ENCODE measurements around the gene SPACA9. TPM values are rescaled to one million over a fixed set of nuclear protein-coding genes. Genes with fewer than 3 reads are reported as not detected.

The SPACA9 gene
- polyA plus RNA-seq, 1 experiment: 3.6 TPM

DNA sequence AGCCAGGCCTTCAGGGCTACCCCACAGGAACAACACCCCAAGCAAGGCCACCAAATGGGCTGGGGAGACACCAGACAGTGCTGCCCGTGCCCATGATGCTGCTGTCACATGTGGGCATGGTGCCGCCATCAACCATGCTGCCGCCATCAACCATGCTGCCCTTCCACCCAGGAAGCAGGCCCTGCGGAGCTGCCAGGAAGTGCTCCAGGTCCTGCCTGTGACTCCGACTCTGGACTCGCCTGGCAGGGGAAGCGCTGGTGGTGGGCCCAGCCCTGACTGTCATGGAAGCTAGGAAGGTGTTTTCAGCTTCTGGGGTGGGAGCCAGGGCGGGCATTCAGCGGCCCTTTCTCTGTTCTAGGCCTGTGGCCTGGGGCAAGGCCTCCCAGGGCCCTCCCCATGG, 9.4 kb upstream of the SPACA9 start:
- Histone ChIP-seq H3K27me3 (ENCODE audit: control insufficient read depth, insufficient read depth, low read length) (peaks cover 39% of the 10 kb centered on the region), H3K4me3 (ENCODE audit: low read depth, low read length) (no peak overlapping the region), H3K27ac (ENCODE audit: low read depth, low read length) (no peak overlapping the region), H3K9me3 (ENCODE audit: control insufficient read depth, insufficient read depth, low read length) (no peaks in the 10 kb centered on the region; the same call in 1 of the 2 replicates)
- POLR2A ChIA-PET: no interaction called here
- CTCF ChIA-PET: no interaction called here
- no peak for DNase-seq (ENCODE audit: low read depth, low spot score)
- TF ChIP-seq, protein P1, sequence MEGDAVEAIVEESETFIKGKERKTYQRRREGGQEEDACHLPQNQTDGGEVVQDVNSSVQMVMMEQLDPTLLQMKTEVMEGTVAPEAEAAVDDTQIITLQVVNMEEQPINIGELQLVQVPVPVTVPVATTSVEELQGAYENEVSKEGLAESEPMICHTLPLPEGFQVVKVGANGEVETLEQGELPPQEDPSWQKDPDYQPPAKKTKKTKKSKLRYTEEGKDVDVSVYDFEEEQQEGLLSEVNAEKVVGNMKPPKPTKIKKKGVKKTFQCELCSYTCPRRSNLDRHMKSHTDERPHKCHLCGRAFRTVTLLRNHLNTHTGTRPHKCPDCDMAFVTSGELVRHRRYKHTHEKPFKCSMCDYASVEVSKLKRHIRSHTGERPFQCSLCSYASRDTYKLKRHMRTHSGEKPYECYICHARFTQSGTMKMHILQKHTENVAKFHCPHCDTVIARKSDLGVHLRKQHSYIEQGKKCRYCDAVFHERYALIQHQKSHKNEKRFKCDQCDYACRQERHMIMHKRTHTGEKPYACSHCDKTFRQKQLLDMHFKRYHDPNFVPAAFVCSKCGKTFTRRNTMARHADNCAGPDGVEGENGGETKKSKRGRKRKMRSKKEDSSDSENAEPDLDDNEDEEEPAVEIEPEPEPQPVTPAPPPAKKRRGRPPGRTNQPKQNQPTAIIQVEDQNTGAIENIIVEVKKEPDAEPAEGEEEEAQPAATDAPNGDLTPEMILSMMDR (IDR thresholded peaks at IDR 0.05; ENCODE audit: low read depth, low read length): no peak

DNA sequence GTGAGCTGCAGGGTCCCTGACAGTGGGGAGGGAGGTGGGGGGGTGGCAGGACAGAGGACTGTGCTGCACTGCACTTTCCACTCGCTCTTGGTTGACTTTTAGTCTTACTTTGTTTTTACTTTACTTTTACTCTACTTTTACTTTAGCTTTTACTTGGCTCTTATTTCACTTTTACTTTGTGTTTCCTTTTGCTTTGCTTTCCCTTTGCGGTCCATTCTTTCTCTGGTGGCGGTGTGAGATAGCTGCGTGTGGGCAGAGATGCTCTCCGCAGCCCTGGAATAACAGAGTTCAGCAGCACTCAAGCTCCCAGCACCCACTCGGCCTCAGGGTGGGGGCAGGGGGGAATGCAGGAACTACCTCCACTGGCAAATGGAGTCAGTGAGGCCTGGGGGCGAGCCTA, 5.3 kb upstream of the SPACA9 start:
- TF ChIP-seq, protein P1 (IDR thresholded peaks at IDR 0.05; ENCODE audit: low read depth, low read length): no peak
- DNase-seq (ENCODE audit: low read depth, low spot score): no peak
- POLR2A ChIA-PET: no interaction called here
- CTCF ChIA-PET: interaction anchor here (3.1 kb wide), 1 partner anchor 29 kb away, joined by 8 read pairs; no protein-coding TSS in a partner anchor
- no peak overlapping the region for H3K27ac ChIP-seq (ENCODE audit: low read depth, low read length)
- no peaks in the 10 kb centered on the region; the same call in 1 of the 2 replicates for H3K9me3 ChIP-seq (ENCODE audit: control insufficient read depth, insufficient read depth, low read length)
- peaks cover 23% of the 10 kb centered on the region for H3K27me3 ChIP-seq (ENCODE audit: control insufficient read depth, insufficient read depth, low read length)
- no peak overlapping the region for H3K4me3 ChIP-seq (ENCODE audit: low read depth, low read length)

DNA sequence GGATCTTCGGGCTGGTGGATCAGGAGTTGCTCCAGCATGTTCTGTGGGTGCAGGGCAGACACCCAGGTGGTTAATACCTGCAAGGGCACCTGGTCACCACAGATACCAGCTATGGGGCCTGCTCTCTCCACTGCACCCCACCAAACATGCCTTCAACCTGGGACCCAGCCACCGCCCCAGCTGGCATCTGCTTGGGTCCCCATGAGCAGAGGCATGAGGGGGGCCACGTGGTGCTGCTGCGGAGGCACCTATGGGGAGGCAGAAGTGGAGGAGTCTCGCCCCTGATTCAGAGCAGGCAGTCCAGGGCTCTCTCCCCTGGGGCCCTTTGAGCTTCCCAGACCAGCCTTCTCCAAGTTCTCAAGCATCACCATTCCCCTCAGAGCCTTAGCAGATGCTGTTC, 3.5 kb upstream of the SPACA9 start:
- TF ChIP-seq, protein P1 (IDR thresholded peaks at IDR 0.05; ENCODE audit: low read depth, low read length): no peak
- no peak overlapping the region for H3K27ac ChIP-seq (ENCODE audit: low read depth, low read length)
- H3K9me3 ChIP-seq (ENCODE audit: control insufficient read depth, insufficient read depth, low read length): no peaks in the 10 kb centered on the region; the same call in 1 of the 2 replicates
- DNase-seq (ENCODE audit: low read depth, low spot score): no peak
- no peak overlapping the region for H3K4me3 ChIP-seq (ENCODE audit: low read depth, low read length)
- CTCF ChIA-PET: no interaction called here
- POLR2A ChIA-PET: no interaction called here
- peaks cover 15% of the 10 kb centered on the region for H3K27me3 ChIP-seq (ENCODE audit: control insufficient read depth, insufficient read depth, low read length)

DNA sequence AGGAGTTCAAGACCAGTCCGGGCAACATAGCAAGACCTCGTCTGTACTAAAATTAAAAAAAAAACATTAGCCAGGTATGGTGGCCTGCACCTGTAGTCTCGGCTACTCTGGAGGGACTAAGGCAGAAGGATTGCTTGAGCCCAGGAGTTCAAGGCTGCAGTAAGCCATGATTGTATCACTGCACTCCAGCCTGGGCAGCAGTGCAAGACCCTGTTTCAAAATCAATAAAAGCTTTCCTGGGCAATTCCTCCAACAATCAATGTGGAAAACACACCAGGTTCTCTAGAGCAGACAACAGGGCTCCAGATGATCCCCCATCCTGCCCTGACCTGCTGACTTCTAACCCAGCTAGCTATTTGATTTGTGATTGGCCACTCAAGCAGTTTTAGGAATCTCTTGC, 1.8 kb upstream of the SPACA9 start:
- Histone ChIP-seq H3K9me3 (ENCODE audit: control insufficient read depth, insufficient read depth, low read length) (no peaks in the 10 kb centered on the region; the same call in 1 of the 2 replicates), H3K27me3 (ENCODE audit: control insufficient read depth, insufficient read depth, low read length) (peaks cover 3% of the 10 kb centered on the region), H3K4me3 (ENCODE audit: low read depth, low read length) (no peak overlapping the region), H3K27ac (ENCODE audit: low read depth, low read length) (no peak overlapping the region)
- TF ChIP-seq, protein P1 (IDR thresholded peaks at IDR 0.05; ENCODE audit: low read depth, low read length): no peak
- CTCF ChIA-PET: interaction anchor here (3.0 kb wide), 1 partner anchor 25 kb away, joined by 11 read pairs; no protein-coding TSS in a partner anchor
- no peak for DNase-seq (ENCODE audit: low read depth, low spot score)
- POLR2A ChIA-PET: no interaction called here

DNA sequence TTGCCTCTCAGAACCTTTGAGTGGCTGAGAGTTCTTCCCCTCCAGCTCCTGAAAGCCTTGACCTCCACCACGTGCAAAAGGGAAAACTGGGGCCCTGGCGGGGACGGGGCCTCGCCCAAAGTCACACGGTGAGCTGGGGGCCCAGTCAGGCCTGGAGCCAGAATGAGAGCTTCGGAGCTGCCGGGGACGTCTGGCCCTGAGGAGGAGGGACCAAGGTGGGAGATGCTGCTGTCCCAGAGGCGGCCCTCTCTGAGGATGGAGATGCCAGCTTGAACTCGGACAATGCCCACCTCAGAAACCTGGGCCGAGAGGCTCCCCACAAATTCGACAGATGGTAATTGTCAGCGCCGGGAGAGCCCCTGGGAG, 1.3 kb upstream of the SPACA9 start:
- Histone ChIP-seq H3K9me3 (ENCODE audit: control insufficient read depth, insufficient read depth, low read length) (no peaks in the 10 kb centered on the region; the same call in 1 of the 2 replicates), H3K27ac (ENCODE audit: low read depth, low read length) (no peak overlapping the region), H3K4me3 (ENCODE audit: low read depth, low read length) (peak overlapping the region; percentile 90), H3K27me3 (ENCODE audit: control insufficient read depth, insufficient read depth, low read length) (no peaks in the 10 kb centered on the region)
- ChIA-PET POLR2A (no interaction called here), CTCF (interaction anchor here (1.1 to 3.0 kb wide), 2 partner anchors 24 to 25 kb away, joined by 3 to 11 read pairs; no protein-coding TSS in a partner anchor)
- TF ChIP-seq, protein P1 (IDR thresholded peaks at IDR 0.05; ENCODE audit: low read depth, low read length): no peak
- no peak for DNase-seq (ENCODE audit: low read depth, low spot score)
